GM19467 (cell line): ENCODE data around the gene YKT6.
A peak's percentile ranks its signal among the peaks of the same experiment; 100 is the strongest.
"Not testable (repeated sequence)": the region's sequence is repeated elsewhere in the genome, so short reads cannot be mapped to it uniquely, and the experiment has no call there.

ENCODE experiments used
- ATAC-seq: cut with Tn5 transposase; IDR thresholded peaks from one replicate; pipeline ENCODE4 v1.9.1; 2021; ENCODE audit warnings: mild to moderate bottlenecking, moderate library complexity; ENCODE audit not compliant: unreplicated experiment

YKT6 gene

DNA sequence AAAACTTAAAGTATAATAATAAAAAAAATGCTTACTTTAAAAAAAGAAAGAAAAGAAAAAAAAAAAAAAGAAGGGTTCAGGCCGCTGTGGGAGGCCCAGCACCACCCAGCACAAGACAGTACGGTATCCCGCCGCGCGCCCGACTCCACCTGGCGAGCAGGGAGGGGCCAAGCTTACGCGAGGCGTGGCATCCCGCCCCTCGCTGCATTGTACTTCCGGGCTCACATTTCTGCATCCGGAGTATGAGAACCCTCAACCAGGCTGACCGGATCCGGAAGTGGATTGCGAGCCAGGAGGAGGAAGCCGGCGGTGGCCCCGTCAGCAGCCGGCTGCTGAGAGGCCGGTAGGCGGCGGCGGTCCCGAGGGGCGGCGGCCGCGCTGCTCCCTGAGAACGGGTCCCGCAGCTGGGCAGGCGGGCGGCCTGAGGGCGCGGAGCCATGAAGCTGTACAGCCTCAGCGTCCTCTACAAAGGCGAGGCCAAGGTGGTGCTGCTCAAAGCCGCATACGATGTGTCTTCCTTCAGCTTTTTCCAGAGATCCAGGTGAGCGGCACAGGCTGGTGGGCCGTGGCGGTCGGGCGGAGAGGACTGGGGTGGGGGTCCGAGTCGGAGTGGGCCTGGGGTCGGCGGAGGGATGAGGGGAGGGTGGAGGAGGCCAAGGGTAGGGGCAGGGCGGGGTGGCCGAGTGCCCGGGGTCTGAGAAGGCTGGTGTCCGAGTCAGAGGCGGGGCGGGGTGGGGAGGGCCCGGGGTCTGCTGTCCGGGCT is at the start of gene YKT6:
Gene YKT6, plus strand, starts transcription at position 280 of the 763 bp plus-strand sequence. Its CDS starts 158 bp downstream, at position 438.
- ATAC-seq, result peak; percentile 99

- ATAC-seq, result no peak
These were observed 48.8 kb upstream of the YKT6 start for GRCh38 chr7:44151956-44152355.

DNA sequence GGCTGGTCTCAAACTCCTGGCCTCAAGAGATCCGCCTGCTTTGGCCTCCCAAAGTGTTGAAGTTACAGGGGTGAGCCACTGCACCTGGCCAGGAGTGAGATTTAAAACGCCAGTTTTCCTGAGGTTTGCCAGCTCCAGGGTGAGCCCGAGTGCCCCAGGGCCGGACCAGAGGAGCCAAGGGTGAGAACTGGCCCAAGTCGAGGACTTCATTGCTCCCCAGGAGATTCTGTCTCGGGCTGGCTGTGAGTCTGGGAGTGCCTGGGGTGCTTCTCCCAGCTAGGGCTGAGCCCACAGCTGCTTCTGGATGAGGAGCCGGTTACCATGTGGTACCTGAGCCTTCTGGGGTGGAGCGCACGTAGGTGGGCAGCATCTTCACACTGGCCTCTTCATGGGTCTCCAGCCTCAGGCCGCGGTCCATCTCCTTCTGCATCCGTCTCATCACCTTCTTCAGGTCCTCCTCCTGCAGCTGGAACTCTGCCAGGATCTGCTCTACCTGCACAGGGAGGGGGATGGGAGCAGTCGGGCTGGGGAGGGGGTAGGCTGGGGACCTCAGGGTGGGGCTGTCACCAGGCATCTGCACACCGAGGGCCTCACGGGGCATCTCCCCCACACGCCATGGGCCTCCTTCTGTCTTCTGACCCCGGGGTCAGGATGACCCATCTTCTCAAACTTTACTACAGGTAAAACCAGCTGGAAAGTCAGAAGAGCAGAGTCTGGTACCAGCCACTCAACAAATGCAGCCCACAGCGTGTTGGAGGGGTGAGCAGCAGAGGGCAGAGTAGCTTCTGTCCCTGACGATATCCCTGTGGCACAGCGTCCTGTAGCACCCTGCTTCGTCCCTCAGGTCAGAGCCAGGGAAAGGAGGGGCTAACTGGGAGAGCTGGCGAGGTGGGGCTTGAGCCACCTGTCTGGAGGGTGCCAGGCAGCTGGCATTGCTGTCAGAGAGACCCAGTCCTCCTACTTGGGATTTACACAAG is 47.5 kb upstream of the YKT6 start:
- ATAC-seq, result no peak

- no peak for ATAC-seq
These were observed 46.8 kb upstream of the YKT6 start for GRCh38 chr7:44153948-44154335.

- no peak for ATAC-seq
These were observed 46.1 kb upstream of the YKT6 start for GRCh38 chr7:44154703-44155102.

DNA sequence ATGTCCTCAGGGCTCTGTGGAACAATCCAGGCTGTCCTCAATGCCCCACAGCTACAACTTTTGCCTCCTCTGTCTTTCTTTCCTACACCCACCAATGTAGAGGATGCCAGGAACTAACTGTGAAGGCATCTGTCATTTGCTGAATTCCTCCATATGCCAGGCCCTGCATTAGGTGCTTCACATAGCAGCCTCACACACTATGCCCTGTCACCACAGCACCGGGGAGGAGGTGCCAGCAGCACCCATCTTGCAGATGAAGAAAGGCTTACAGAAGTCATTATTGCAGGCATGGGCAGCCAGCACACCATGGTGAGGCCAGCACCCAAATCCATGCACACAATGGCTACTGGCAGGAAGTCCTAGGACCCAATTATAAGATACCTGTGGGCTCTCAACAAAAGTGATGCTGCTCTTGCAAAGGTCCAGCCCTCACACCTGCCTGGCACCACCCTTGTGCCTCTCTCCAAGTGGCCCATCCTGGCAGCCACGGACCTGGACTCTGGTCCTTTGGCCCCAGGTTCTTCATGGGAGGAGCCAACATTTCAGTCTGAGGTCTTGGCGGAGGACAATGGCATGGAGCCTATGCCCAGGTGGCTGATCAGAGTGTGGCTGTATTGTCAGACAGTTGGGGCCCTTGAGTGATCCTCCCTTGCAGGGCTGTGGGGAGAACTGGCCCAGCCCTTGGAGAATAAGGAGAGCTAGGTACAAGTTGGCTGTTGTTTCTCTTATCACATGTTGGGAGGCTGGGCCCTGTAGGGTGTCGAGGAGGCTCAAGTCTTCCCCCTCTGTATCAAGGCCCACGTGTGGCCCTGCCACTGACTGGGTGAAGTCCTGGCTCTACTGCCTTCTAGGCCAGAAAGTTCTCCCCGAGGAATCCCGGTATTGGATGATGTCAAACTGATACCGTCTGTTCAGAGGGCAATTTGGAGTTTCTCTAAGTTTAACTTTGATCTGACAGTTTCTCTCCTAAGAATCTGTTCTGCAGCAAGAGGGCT is 45.3 kb upstream of the YKT6 start:
- no peak for ATAC-seq

DNA sequence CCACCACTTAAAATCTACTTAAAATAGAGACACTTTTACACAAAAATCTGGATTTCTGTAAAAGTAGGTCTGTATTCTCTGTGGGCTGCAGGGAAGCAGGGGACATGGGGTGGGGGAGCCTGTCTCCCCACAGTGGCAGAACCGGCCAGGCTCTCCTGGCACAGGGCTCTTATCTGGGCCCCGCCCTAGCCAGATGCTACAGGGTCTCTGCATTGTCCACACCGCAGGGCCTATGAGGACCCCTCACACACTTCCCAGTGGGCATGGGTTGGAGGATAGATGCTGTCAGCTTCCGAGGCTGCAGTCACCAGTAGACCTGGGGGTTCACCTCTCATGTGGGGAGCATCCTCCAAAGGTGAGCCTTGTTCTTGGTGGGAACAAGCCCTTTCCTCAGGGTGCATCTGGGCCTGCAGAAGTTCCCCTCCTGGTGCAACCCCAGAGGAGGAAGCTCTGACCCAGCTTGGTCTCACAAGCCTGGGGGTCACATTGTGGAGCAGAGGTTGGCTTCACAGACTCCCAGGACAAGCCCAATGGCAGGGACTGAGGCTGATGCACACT is 44.2 kb upstream of the YKT6 start:
- ATAC-seq, result no peak

DNA sequence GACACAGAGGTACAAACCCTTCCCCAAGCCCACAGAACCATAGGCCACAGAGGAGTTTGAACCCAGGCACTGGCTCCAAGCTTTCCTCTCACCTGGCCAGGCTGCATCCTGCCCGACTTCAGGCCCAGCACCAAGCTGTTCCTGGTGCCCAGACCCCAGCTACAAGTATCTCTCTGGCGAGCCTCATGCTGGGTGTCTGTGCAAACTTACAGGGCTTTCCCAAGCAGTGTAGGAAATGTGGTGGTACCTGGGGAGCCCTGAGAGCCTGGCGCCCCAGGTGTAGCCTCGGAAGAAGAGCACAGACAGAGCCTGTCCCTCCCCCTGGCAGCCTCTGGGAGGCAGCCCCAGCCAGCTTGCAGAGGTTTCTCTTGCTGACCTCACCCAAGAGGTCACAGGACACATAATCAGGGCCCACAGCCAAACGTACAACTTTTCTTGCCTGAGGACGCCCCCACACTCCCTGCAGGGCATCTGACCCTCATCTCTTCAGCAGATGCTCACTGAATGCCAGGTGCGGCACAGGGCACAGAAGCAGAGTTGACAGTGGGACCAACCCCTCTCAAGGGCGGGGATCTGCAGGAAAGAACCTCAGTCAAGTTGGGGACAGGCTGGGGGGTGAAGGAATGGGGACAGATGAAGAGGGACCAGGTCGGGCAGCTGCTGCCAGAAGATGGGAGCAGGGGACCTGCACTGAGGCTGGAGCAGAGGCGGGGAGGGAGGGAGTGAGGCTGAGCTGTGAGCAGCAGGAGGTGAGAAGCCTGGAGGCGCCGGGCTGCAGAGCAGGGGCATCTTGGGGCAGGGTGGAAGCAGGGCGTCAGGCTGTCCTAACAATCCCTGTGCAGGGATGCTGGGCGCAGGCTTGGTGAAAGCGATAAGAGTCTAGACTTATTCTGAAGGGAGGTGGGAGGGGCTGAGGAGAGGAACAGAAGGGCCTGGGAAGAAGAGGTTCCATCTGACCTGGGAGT is 43.4 kb upstream of the YKT6 start:
- ATAC-seq, result no peak

- no peak for ATAC-seq
These were observed 42.5 kb upstream of the YKT6 start for GRCh38 chr7:44158096-44158872.

GRCh38 chr7:44158873-44159631 is 41.7 kb upstream of the YKT6 start:
- ATAC-seq, result no peak

DNA sequence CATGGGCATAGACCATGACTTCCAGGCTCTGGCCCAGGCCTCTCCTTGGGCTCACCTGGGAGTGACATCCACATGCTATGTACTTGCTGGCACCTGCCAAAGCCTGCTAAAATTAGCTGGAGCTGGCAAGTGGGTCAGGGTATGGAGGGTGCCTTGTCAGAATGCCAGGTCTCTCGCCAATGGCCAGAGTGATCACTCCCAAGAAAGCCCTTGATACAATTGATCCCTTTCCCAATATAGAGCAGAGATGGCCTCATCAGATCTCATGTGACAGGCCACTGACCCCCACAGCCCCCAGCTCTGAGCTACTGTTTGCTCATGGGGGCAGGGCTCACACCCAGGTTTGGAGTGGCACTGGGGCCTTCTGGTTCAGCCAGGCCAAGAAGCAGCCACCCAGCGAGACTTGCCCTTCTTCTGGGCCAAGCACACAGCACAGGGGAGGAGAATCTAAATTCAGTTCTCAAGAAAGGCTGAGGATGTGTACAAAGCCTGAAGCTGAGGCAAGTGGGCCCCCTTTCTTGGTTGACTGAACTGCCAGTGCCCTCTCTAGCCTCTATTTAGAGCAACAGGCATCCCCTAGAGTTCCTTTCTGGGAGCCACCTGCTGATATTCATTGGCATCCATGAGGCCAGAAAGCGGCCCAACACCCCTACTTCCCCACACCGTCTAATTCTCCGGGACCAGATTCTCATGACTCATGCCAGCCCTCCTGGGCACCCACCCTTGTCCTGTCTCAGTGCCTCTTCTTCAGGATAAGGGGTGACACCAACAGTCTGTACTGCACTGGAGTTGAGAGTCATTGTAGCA is 40.8 kb upstream of the YKT6 start:
- ATAC-seq, result no peak

DNA sequence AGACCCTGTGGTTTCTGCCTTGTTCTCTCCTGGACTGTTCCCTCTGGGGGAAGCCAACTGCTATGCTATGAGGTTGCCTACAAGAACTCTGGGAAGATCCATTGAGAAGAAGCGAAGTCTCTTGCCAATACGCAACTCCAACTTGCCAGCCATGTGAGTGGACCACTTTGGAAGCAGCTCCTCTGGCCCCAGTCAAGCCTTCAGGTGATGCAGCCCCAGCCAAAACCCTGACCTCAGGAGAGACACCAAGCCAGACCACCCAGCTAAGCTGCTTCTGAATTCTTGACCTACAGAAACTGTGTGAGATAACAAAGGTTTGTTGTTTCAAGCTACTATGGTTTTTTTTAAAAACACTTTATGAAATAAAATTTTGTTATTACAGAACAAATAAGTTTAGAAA is 39.4 kb upstream of the YKT6 start:
- no peak for ATAC-seq

GRCh38 chr7:44162179-44162578 is 38.6 kb upstream of the YKT6 start:
- ATAC-seq, result no peak

DNA sequence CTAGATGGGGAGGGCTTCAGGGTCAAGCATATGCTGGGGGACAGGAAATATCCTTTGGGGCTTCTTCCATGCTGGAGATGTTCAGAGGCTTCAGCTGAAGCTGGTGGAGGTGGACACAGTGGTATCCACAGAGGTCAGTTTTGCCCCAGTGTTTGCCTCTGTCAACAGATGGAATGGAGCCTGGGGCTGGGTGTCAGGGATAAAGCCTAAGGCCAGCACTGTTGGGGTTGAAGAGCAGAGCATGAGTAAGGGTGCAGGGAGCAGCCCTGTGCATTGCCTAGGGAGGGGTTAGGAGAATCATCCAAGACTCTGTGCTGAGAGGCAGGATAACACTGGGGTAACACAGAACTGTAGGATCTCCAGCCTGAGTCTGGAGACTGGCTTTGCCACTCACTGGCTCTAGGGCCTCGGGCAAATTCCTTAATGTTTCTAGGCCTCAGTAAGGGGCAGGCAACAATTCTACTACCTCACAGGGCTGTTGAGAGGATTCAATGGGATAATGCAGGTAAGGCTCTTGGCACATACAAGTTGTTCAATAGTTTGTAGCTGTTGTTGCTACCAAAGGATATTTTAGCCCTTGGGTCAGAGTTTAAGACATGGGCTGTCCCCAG is 37.9 kb upstream of the YKT6 start:
- no peak for ATAC-seq

DNA sequence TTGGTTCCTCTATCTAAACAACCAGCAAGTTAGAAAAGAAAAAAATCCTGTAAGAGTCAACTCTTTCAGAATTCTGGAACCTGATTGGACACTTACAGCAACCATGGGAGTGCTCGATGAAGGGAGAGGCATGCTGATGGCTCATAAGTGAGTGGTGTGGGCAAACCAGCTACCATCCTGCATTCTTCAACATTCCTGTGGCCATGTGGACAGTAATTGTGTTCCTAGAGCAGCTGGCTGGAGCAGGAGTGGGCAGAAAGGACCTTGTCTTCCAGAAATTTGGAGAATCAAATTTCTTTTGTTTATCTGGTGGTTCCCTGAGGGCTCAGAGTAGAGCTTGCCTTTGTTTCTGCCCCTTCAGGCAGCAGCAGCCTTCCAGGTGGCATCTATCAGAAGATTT is 37.2 kb upstream of the YKT6 start:
- no peak for ATAC-seq

DNA sequence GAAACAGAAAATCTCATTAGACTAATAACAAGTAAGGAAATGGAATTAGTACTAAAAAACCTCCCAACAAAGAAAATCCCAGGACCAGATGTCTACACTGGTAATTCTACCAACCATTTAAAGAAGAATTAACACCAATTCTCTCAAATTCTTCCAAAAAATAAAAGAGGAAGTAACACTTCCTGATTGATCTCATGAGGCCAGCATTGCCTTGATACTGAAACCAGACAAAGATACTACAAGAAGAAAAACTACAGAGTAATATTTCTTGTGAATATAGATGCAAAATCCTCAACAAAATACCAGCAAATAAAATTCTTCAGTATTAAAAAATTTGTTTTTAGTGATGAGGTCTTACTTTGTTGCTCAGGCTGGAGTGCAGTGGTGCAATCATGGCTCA is 32.9 kb upstream of the YKT6 start:
- ATAC-seq, result no peak

DNA sequence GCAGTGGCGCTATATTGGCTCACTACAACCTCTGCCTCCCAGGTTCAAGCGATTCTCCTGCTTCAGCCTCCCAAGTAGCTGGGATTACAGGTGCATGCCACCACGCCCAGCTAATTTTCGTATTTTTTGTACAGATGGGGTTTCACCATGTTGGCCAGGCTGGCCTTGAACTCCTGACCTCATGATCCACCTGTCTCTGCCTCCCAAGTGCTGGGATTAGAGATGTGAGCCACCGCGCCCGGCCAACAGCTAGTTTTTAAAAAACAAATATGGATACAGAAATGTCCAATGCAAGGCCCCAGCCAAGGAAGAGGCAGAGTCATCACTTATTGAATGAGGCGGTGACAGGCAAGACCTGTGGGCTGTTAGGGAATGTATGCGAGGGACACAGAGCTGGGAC is 28.9 kb upstream of the YKT6 start:
- not testable (repeated sequence) for ATAC-seq
